Ishikawa (cell line): ENCODE results near the gene THEM4.

Experiments
- CREB1 ChIP-seq: IDR thresholded peaks from 2 replicates; pipeline ENCODE4 v1.6.1; 2012; ENCODE audit warnings: low read depth
- MAX ChIP-seq: IDR thresholded peaks from 2 replicates; pipeline ENCODE4 v1.6.1; 2012

GRCh38 chr1:151825751-151826660 is 83.3 kb downstream of the THEM4 start:
- TF ChIP-seq CREB1 (no peak), MAX (no peak)
